Naive thymus-derived CD8-positive, alpha-beta T cell (primary cell): ENCODE results near the gene LNX1. TPM values are rescaled to one million over a fixed set of nuclear protein-coding genes. Genes with fewer than 3 reads are reported as not detected.

ENCODE experiments used
- ATAC-seq, 2 donors: fragments of 150-1000 bp; cut with Tn5 transposase in 1 of 2; sonication (Bioruptor Pico), chemical (Tn5 transposase) in 1 of 2; 1 replicate in 1 of 2; 2 replicates in 1 of 2; pipeline ENCODE4 v1.10.0; 2021; ENCODE audit warnings: mild to moderate bottlenecking in 2 of 2, moderate library complexity in 2 of 2
- POLR2A ChIA-PET: fragments of 350-600 bp; sonication (Branson Sonifier 250); formaldehyde crosslinking; loops from one replicate; lab custom pipeline; 2021; ENCODE audit warnings: antibody characterized with exemption; lab: Charles Lee
- DNase-seq, 10 donors: peaks; one replicate each; pipeline versions ENCODE4 v3.0.0 to v3.0.0-alpha.2; 2020 to 2022
- H3K27ac Mint-ChIP-seq, 10 donors: one replicate each; pipeline ENCODE4 v1.8.0; 2020 to 2022; ENCODE audit warnings: mild to moderate bottlenecking in 10 of 10, mixed read lengths in 10 of 10, moderate library complexity in 4 of 10, inconsistent platforms in 1 of 10
- H3K27me3 Mint-ChIP-seq, 5 donors: one replicate each; pipeline ENCODE4 v1.8.0; 2021 to 2022; ENCODE audit warnings: mixed read lengths in 5 of 5
- H3K36me3 Mint-ChIP-seq, 3 donors: one replicate each; pipeline ENCODE4 v1.8.0; 2020 to 2022; ENCODE audit warnings: mixed read lengths in 3 of 3, mild to moderate bottlenecking in 2 of 3, inconsistent platforms in 1 of 3
- H3K4me1 Mint-ChIP-seq, 4 donors: one replicate each; pipeline ENCODE4 v1.8.0; 2021 to 2022; ENCODE audit warnings: mixed read lengths in 4 of 4
- H3K4me3 Mint-ChIP-seq, 10 donors: one replicate each; pipeline ENCODE4 v1.8.0; 2020 to 2022; ENCODE audit warnings: mild to moderate bottlenecking in 10 of 10, mixed read lengths in 10 of 10, moderate library complexity in 6 of 10, inconsistent platforms in 1 of 10
- H3K9me3 Mint-ChIP-seq, 9 donors: one replicate each; pipeline ENCODE4 v1.8.0; 2020 to 2022; ENCODE audit warnings: mixed read lengths in 9 of 9, mild to moderate bottlenecking in 3 of 9, inconsistent platforms in 1 of 9, moderate library complexity in 1 of 9
- polyA plus RNA-seq, 3 donors: library from polyadenylated mRNA; unstranded; fragments of 300-500 nt; fragmentation: Illumina TruSeq; gene quantifications; one replicate each; pipeline ENCODE4 v1.2.3, GENCODE V29; 2021
- total RNA-seq, 8 experiments: library from RNA in 2 of 8; stranded (reverse) in 2 of 8; gene quantifications; one replicate each; pipeline ENCODE4 v1.2.3 and lab custom pipeline; 2021 to 2026

Gene LNX1
- total and polyA plus RNA-seq, 5 experiments from 2014 or later: 0.32 to 0.52 (median 0.43) TPM; not detected in 2

GRCh38 chr4:53580274-53580673 lies 11.0 kb downstream of the LNX1 start:
- Mint-ChIP-seq H3K36me3 (no peaks in the 10 kb centered on the region), H3K4me3 (no peak overlapping the region), H3K9me3 (peaks cover 0 to 2% (median 0%) of the 10 kb centered on the region in 9 donors), H3K27me3 (peaks cover 0 to 12% (median 9%) of the 10 kb centered on the region in 5 donors), H3K4me1 (no peaks in the 10 kb centered on the region), H3K27ac (no peak overlapping the region)
- DNase-seq (no peak), ATAC-seq (no peak)
- POLR2A ChIA-PET: no interaction called here

- Mint-ChIP-seq H3K36me3 (no peaks in the 10 kb centered on the region), H3K4me3 (no peak overlapping the region), H3K27me3 (peaks cover 0 to 12% (median 10%) of the 10 kb centered on the region in 5 donors), H3K9me3 (peaks cover 0 to 2% (median 0%) of the 10 kb centered on the region in 9 donors), H3K4me1 (no peaks in the 10 kb centered on the region), H3K27ac (no peak overlapping the region)
- DNase-seq (no peak), ATAC-seq (no peak)
- POLR2A ChIA-PET: no interaction called here
These were observed 11.5 kb downstream of the LNX1 start for GRCh38 chr4:53579826-53580225.

GRCh38 chr4:53576676-53577372 lies 14.5 kb downstream of the LNX1 start:
- no peaks in the 10 kb centered on the region for H3K4me1 Mint-ChIP-seq
- ATAC-seq (no peak), DNase-seq (no peak)
- H3K4me3 Mint-ChIP-seq: no peak overlapping the region
- H3K27ac Mint-ChIP-seq: no peak overlapping the region
- POLR2A ChIA-PET: no interaction called here
- H3K36me3 Mint-ChIP-seq: no peaks in the 10 kb centered on the region
- H3K9me3 Mint-ChIP-seq: peaks cover 0 to 4% (median 0%) of the 10 kb centered on the region in 9 donors
- H3K27me3 Mint-ChIP-seq: peaks cover 0 to 11% (median 0%) of the 10 kb centered on the region in 5 donors

GRCh38 chr4:53576071-53576617 lies 15.1 kb downstream of the LNX1 start:
- peaks cover 0 to 11% (median 0%) of the 10 kb centered on the region in 5 donors for H3K27me3 Mint-ChIP-seq
- H3K9me3 Mint-ChIP-seq: peaks cover 0 to 6% (median 0%) of the 10 kb centered on the region in 9 donors
- DNase-seq (no peak), ATAC-seq (no peak)
- no peaks in the 10 kb centered on the region for H3K36me3 Mint-ChIP-seq
- POLR2A ChIA-PET: no interaction called here
- no peaks in the 10 kb centered on the region for H3K4me1 Mint-ChIP-seq
- no peak overlapping the region for H3K4me3 Mint-ChIP-seq
- H3K27ac Mint-ChIP-seq: no peak overlapping the region

GRCh38 chr4:53575552-53575951 lies 15.7 kb downstream of the LNX1 start:
- no peak overlapping the region for H3K4me3 Mint-ChIP-seq
- peaks cover 0 to 7% (median 0%) of the 10 kb centered on the region in 9 donors for H3K9me3 Mint-ChIP-seq
- no peak for ATAC-seq
- peaks cover 0 to 11% (median 0%) of the 10 kb centered on the region in 5 donors for H3K27me3 Mint-ChIP-seq
- H3K4me1 Mint-ChIP-seq: no peaks in the 10 kb centered on the region
- no peak for DNase-seq
- no peaks in the 10 kb centered on the region for H3K36me3 Mint-ChIP-seq
- no peak overlapping the region for H3K27ac Mint-ChIP-seq
- POLR2A ChIA-PET: no interaction called here

GRCh38 chr4:53574528-53574927 lies 16.8 kb downstream of the LNX1 start:
- H3K27me3 Mint-ChIP-seq: peaks cover 0 to 11% (median 0%) of the 10 kb centered on the region in 5 donors
- DNase-seq (no peak), ATAC-seq (no peak)
- no peaks in the 10 kb centered on the region for H3K4me1 Mint-ChIP-seq
- POLR2A ChIA-PET: no interaction called here
- no peak overlapping the region for H3K4me3 Mint-ChIP-seq
- no peaks in the 10 kb centered on the region for H3K36me3 Mint-ChIP-seq
- peaks cover 0 to 7% (median 0%) of the 10 kb centered on the region in 9 donors for H3K9me3 Mint-ChIP-seq
- no peak overlapping the region for H3K27ac Mint-ChIP-seq

GRCh38 chr4:53573696-53574095 lies 17.6 kb downstream of the LNX1 start:
- no peak for ATAC-seq
- Mint-ChIP-seq H3K27ac (no peak overlapping the region), H3K4me3 (no peak overlapping the region), H3K9me3 (peaks cover 0 to 7% (median 0%) of the 10 kb centered on the region in 9 donors), H3K27me3 (peaks cover 0 to 11% (median 0%) of the 10 kb centered on the region in 5 donors), H3K4me1 (no peaks in the 10 kb centered on the region), H3K36me3 (no peaks in the 10 kb centered on the region)
- DNase-seq: no peak
- POLR2A ChIA-PET: no interaction called here

GRCh38 chr4:53572600-53572994 lies 18.7 kb downstream of the LNX1 start:
- Mint-ChIP-seq H3K4me1 (no peaks in the 10 kb centered on the region), H3K27me3 (peaks cover 0 to 11% (median 0%) of the 10 kb centered on the region in 5 donors), H3K9me3 (peaks cover 0 to 10% (median 0%) of the 10 kb centered on the region in 9 donors), H3K27ac (no peak overlapping the region), H3K36me3 (no peaks in the 10 kb centered on the region), H3K4me3 (no peak overlapping the region)
- ATAC-seq (no peak), DNase-seq (no peak)
- POLR2A ChIA-PET: no interaction called here

GRCh38 chr4:53571936-53572599 lies 19.2 kb downstream of the LNX1 start:
- POLR2A ChIA-PET: no interaction called here
- DNase-seq (no peak), ATAC-seq (no peak)
- Mint-ChIP-seq H3K4me1 (no peaks in the 10 kb centered on the region), H3K36me3 (no peaks in the 10 kb centered on the region), H3K27me3 (peaks cover 0 to 11% (median 0%) of the 10 kb centered on the region in 5 donors), H3K4me3 (no peak overlapping the region), H3K9me3 (peaks cover 0 to 10% (median 0%) of the 10 kb centered on the region in 9 donors), H3K27ac (no peak overlapping the region)

- no peak overlapping the region for H3K27ac Mint-ChIP-seq
- no peaks in the 10 kb centered on the region for H3K4me1 Mint-ChIP-seq
- ATAC-seq (no peak), DNase-seq (no peak)
- H3K4me3 Mint-ChIP-seq: no peak overlapping the region
- H3K36me3 Mint-ChIP-seq: no peaks in the 10 kb centered on the region
- peaks cover 0 to 4% (median 0%) of the 10 kb centered on the region in 5 donors for H3K27me3 Mint-ChIP-seq
- POLR2A ChIA-PET: no interaction called here
- H3K9me3 Mint-ChIP-seq: peaks cover 0 to 3% (median 0%) of the 10 kb centered on the region in 9 donors
These were observed 27.5 kb downstream of the LNX1 start for GRCh38 chr4:53563824-53564223.

GRCh38 chr4:53562409-53562808 lies 28.9 kb downstream of the LNX1 start:
- POLR2A ChIA-PET: no interaction called here
- Mint-ChIP-seq H3K4me1 (no peaks in the 10 kb centered on the region), H3K4me3 (no peak overlapping the region), H3K9me3 (peaks cover 0 to 2% (median 0%) of the 10 kb centered on the region in 9 donors), H3K36me3 (no peaks in the 10 kb centered on the region), H3K27ac (no peak overlapping the region), H3K27me3 (peaks cover 0 to 12% (median 5%) of the 10 kb centered on the region in 5 donors)
- ATAC-seq (no peak), DNase-seq (no peak)

- DNase-seq: no peak
- Mint-ChIP-seq H3K9me3 (no peaks in the 10 kb centered on the region), H3K36me3 (no peaks in the 10 kb centered on the region), H3K4me1 (no peaks in the 10 kb centered on the region), H3K27ac (no peak overlapping the region), H3K27me3 (peaks cover 0 to 13% (median 7%) of the 10 kb centered on the region in 5 donors), H3K4me3 (no peak overlapping the region)
- no peak for ATAC-seq
- POLR2A ChIA-PET: no interaction called here
These were observed 32.2 kb downstream of the LNX1 start for GRCh38 chr4:53559021-53559620.
